ENCODE measurements around the gene NOPCHAP1. TPM values are rescaled to one million over a fixed set of nuclear protein-coding genes. Genes with fewer than 3 reads are reported as not detected.
A peak's percentile ranks its signal among the peaks of the same experiment; 100 is the strongest.
"Not testable (repeated sequence)": the region's sequence is repeated elsewhere in the genome, so short reads cannot be mapped to it uniquely, and the experiment has no call there.

Gene NOPCHAP1
- total RNA-seq, 2 donors from 2014 or later, result 20.4 to 31.8 TPM

DNA sequence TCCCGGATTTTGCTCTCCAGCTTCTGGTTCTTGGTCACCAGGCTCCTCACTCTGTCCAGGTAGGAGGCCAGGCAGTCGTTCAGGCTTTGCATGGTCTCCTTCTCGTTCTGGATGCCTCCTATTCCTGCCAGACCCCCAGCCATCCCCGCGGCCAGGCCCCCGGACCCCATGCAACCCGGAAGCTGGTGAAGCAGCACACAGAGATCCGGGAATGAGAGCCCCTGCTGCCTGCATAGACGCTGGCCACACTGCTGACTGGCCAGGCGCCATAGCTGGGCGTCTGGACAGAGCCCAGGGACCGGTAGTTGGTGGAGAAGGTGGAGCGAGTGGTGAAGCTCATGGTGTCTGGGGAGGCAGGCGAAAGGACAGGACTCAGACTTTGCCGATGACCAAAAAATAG lies 8.4 kb upstream of the NOPCHAP1 start:
- not testable (repeated sequence) for H3K27ac Mint-ChIP-seq; H3K27me3 Mint-ChIP-seq; H3K36me3 Mint-ChIP-seq (ENCODE audit: low read depth); ATAC-seq (replicated peaks); H3K4me1 Mint-ChIP-seq; H3K4me3 Mint-ChIP-seq; H3K9me3 Mint-ChIP-seq

DNA sequence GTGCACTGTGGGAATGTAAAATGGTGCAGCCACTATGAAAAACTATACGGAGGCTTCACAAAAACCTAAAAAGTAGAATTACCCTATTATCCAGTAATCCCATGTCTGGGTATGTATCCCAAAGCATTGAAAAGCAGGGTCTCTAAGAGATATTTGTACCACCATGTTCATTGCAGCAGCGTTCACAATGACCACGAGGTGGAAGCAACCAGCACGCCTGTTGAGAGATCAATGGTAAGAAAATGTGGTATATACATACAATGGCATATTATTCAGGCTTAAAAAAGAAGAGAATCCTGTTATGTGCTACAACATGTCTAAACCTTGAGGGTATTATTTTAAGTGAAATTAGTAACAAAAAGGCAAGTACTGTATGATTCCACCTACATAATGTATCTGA lies 910 bp upstream of the NOPCHAP1 start:
- Mint-ChIP-seq H3K9me3 (no peaks in the 10 kb centered on the region), H3K27me3 (peaks cover 5% of the 10 kb centered on the region), H3K36me3 (ENCODE audit: low read depth) (peaks cover 31% of the 10 kb centered on the region), H3K4me1 (peaks cover 16% of the 10 kb centered on the region), H3K4me3 (peak overlapping the region; percentile 91), H3K27ac (peak overlapping the region; percentile 65)
- ATAC-seq (replicated peaks), result no peak

- no peak for ATAC-seq (replicated peaks)
Measured at GRCh38 chr12:104990950-104991349, 4.8 kb downstream of the NOPCHAP1 start.

DNA sequence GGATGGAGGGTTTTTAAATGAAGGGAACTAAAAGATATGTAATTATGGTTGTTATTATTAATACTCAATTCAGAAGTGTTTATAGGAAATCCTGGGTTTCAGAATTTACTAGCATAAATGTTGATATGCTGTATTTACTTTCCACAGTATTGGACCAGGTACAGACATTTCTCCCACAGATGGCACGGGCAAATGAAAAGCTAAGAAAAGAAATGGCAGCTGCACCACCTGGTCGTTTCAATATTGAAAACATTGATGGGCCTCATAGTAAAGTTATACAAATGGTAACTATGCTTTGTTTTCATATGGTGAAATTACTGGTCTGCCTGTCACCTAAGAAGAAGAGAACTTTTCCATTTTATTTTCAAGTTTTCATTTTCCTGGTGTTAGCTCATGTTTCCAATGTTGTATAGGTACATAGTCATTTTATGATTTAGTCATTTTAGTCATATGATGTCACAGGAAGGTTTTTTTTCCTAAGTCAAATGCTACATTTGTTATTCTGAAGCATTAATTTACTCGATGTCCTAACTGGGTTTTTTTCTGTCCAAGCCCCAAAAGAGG lies 5.5 kb downstream of the NOPCHAP1 start:
- Mint-ChIP-seq H3K27ac (peak overlapping the region; percentile 16), H3K9me3 (no peaks in the 10 kb centered on the region), H3K4me1 (peaks cover 20% of the 10 kb centered on the region), H3K4me3 (no peak overlapping the region), H3K36me3 (ENCODE audit: low read depth) (peaks cover 95% of the 10 kb centered on the region), H3K27me3 (no peaks in the 10 kb centered on the region)
- peak; percentile 66 for ATAC-seq (replicated peaks)

More at GRCh38 chr12:104990950-104991349, 4.8 kb downstream of the NOPCHAP1 start:
- Mint-ChIP-seq H3K4me1 (peaks cover 20% of the 10 kb centered on the region), H3K27me3 (no peaks in the 10 kb centered on the region), H3K9me3 (no peaks in the 10 kb centered on the region), H3K36me3 (ENCODE audit: low read depth) (peaks cover 89% of the 10 kb centered on the region), H3K4me3 (no peak overlapping the region), H3K27ac (peak overlapping the region; percentile 16)

DNA sequence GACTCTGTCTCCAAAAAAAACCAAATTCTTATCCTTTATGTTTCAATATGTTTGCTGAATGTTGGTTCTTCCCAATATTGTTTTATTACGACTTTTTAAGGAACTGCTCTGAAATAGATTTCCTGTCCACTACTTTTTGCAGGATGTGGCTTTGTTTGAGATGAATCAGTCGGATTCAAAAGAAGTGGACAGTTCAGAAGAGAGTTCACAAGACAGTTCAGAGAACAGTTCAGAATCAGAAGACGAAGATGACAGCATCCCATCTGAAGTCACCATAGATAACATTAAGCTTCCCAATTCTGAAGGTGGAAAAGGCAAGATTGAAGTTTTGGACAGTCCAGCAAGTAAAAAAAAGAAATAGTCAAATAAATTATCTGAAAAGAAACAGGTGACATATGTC lies 8.2 kb downstream of the NOPCHAP1 start:
- H3K27ac Mint-ChIP-seq, result no peak overlapping the region
- no peak for ATAC-seq (replicated peaks)
- H3K4me3 Mint-ChIP-seq, result no peak overlapping the region
- no peaks in the 10 kb centered on the region for H3K27me3 Mint-ChIP-seq
- H3K36me3 Mint-ChIP-seq (ENCODE audit: low read depth), result peaks cover 99% of the 10 kb centered on the region
- H3K9me3 Mint-ChIP-seq, result no peaks in the 10 kb centered on the region
- H3K4me1 Mint-ChIP-seq, result peaks cover 10% of the 10 kb centered on the region

DNA sequence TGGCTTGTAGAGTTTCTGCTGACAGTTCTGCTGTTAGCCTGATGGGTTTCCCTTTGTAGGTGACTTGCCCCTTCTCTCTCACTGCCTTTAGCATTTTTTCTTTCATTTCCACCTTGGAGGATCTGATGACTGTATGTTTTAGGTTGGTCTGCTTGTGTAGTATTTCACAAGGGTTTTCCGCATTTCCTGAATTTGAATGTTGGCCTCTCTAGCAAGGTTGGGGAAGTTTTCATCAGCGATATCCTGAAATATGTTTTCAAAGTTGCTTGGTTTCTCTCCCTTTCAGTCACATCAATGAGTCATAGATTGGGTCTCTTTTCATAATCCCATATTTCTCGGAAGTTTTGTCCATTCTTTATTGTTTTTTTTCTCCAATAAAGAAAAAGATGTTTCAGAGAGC lies 11.4 kb downstream of the NOPCHAP1 start:
- Mint-ChIP-seq H3K27ac (no peak overlapping the region), H3K4me1 (peaks cover 4% of the 10 kb centered on the region), H3K9me3 (peaks cover 7% of the 10 kb centered on the region), H3K36me3 (ENCODE audit: low read depth) (peaks cover 99% of the 10 kb centered on the region), H3K27me3 (no peaks in the 10 kb centered on the region), H3K4me3 (no peak overlapping the region)
- ATAC-seq (replicated peaks), result no peak

DNA sequence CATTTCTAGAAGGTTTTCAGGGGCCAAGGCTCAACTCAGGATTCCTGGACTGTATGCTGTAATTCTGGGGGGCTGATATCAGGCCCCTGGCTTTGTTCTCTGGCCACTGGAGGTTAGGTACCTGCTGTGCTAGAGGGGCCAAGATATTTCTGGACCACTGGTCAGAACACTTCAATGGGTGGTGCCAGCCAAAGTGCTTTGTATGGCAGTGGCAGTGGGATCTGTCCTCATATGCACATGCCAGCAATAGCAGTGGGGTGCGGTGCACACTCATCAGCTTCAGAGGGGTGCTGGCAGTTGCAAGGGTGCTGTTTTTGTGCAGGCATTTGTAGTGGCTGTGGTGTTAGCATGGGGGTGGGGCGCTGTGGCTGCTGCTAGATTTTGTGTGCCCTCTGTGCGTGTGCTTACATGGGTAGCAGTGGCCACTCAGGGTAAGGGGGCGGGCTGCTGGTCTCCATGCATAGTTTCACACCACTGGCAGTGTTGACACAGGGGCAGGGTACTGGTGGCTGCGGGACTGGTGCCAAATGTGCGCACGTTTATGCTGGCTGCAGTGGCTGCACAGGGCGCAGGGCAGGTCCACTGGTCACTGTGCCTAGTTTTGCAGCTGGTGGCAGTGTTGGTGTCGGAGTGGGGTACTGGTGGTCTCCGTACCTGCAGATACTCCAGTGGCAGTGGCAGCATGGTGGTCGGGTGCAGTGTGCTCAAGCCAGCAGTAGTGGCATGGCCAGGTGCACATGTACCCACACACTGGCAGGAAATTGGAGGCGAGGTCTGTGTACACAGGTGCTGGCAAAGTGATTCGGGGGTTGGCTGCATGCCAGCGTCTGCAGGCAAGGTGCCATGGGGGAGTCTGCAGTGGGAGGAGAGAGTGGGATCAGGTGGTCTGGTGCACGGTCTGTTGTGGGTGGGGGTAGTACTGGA lies 12.6 kb downstream of the NOPCHAP1 start:
- peaks cover 7% of the 10 kb centered on the region for H3K9me3 Mint-ChIP-seq
- H3K36me3 Mint-ChIP-seq (ENCODE audit: low read depth), result peaks cover 99% of the 10 kb centered on the region
- H3K4me3 Mint-ChIP-seq, result no peak overlapping the region
- no peak overlapping the region for H3K27ac Mint-ChIP-seq
- H3K27me3 Mint-ChIP-seq, result no peaks in the 10 kb centered on the region
- no peaks in the 10 kb centered on the region for H3K4me1 Mint-ChIP-seq
- ATAC-seq (replicated peaks), result no peak

DNA sequence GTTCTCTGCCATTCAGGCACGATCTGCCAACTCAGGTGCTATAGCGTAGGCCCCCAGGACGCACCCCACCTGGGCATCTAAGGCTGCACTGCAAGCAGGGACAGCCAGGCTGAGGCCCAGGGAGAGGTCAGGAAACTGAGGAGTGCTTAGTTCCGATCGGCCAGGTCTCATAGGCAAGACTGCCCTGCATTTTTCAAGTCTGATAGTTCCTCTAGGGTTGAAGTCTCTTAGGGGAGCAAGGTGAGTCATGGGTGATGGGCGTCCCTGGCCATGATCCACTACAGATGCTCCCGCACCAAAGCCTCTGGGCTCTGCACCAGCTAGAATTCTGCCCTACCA lies 13.2 kb downstream of the NOPCHAP1 start:
- Mint-ChIP-seq H3K27ac (no peak overlapping the region), H3K4me3 (no peak overlapping the region), H3K36me3 (ENCODE audit: low read depth) (peaks cover 99% of the 10 kb centered on the region), H3K27me3 (no peaks in the 10 kb centered on the region), H3K4me1 (no peaks in the 10 kb centered on the region), H3K9me3 (peaks cover 7% of the 10 kb centered on the region)
- ATAC-seq (replicated peaks), result no peak

DNA sequence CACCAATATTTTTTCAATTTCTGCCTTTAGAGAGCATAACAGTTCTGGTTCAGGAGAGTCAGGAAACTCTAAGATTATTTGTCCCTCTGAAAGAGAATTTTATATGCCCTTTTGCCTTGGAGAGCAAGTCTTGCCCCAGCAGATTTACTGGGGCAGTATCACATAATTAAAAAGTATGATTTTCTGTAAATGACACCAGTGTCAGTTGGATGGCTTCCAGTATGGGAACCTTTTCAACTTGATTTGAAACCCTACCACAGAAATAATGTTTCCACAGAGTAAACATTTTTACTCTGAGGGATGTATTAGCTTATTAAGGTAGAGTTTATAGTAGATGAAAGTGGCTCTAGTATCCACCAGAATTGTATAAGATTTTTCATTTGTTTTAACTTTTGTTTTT lies 15.4 kb downstream of the NOPCHAP1 start:
- no peak for ATAC-seq (replicated peaks)
- no peaks in the 10 kb centered on the region for H3K27me3 Mint-ChIP-seq
- peaks cover 94% of the 10 kb centered on the region for H3K36me3 Mint-ChIP-seq (ENCODE audit: low read depth)
- no peak overlapping the region for H3K4me3 Mint-ChIP-seq
- peaks cover 7% of the 10 kb centered on the region for H3K9me3 Mint-ChIP-seq
- H3K27ac Mint-ChIP-seq, result no peak overlapping the region
- no peaks in the 10 kb centered on the region for H3K4me1 Mint-ChIP-seq

- Mint-ChIP-seq H3K36me3 (ENCODE audit: low read depth) (peaks cover 56% of the 10 kb centered on the region), H3K9me3 (peaks cover 14% of the 10 kb centered on the region), H3K4me1 (no peaks in the 10 kb centered on the region), H3K27ac (no peak overlapping the region), H3K4me3 (no peak overlapping the region), H3K27me3 (no peaks in the 10 kb centered on the region)
- no peak for ATAC-seq (replicated peaks)
Measured at GRCh38 chr12:105013892-105014291, 27.8 kb downstream of the NOPCHAP1 start.

GRCh38 chr12:105014603-105015002 lies 28.5 kb downstream of the NOPCHAP1 start:
- Mint-ChIP-seq H3K9me3 (peaks cover 14% of the 10 kb centered on the region), H3K27me3 (no peaks in the 10 kb centered on the region), H3K27ac (no peak overlapping the region), H3K4me1 (no peaks in the 10 kb centered on the region), H3K36me3 (ENCODE audit: low read depth) (peaks cover 49% of the 10 kb centered on the region), H3K4me3 (no peak overlapping the region)
- ATAC-seq (replicated peaks), result no peak

DNA sequence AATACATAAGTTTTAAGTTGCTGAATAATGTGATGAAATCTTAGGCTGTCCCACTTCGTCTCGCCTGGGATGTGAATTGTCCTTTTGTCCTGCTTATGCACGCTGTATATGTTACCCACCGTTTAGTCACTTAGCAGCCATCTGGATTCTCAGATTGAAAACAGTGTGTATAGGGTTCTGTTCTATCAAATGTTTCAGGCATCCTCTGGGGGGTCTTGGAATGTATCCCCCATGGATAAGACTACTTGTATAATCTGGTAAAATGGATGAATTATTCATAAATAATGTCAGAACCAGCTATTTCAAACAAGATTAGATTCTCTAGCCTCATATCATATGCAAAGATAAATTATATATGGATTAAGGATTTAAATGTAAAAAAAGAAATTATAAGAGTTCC lies 29.4 kb downstream of the NOPCHAP1 start:
- H3K4me1 Mint-ChIP-seq, result no peaks in the 10 kb centered on the region
- H3K36me3 Mint-ChIP-seq (ENCODE audit: low read depth), result peaks cover 40% of the 10 kb centered on the region
- H3K9me3 Mint-ChIP-seq, result peaks cover 10% of the 10 kb centered on the region
- no peak for ATAC-seq (replicated peaks)
- H3K27ac Mint-ChIP-seq, result no peak overlapping the region
- H3K27me3 Mint-ChIP-seq, result no peaks in the 10 kb centered on the region
- H3K4me3 Mint-ChIP-seq, result no peak overlapping the region

GRCh38 chr12:105018012-105018411 lies 31.9 kb downstream of the NOPCHAP1 start:
- Mint-ChIP-seq H3K4me1 (no peaks in the 10 kb centered on the region), H3K27me3 (no peaks in the 10 kb centered on the region), H3K27ac (no peak overlapping the region), H3K9me3 (no peaks in the 10 kb centered on the region), H3K36me3 (ENCODE audit: low read depth) (peaks cover 15% of the 10 kb centered on the region), H3K4me3 (no peak overlapping the region)
- ATAC-seq (replicated peaks), result peak; percentile 83

DNA sequence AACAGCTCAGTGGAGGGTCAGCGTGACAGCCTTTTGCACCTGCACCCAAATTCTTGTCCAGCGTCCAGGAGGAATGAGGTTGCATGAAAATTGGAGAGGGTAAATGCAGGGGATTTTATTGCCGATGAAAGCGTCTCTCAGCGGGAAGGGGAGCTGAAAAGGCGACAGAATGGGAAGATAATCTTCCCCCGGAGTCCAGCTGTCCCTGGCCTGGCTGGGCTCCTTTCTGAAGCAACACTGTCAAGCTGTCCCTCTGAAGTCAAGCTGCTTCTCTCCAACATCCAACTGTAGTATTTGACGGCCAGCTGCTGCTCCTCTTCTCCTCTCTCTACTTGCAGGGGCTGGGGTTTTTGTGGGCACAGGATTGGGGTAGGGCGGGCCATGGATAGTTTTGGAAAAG lies 32.7 kb downstream of the NOPCHAP1 start:
- Mint-ChIP-seq H3K4me3 (no peak overlapping the region), H3K36me3 (ENCODE audit: low read depth) (peaks cover 13% of the 10 kb centered on the region), H3K27me3 (no peaks in the 10 kb centered on the region), H3K27ac (no peak overlapping the region), H3K4me1 (no peaks in the 10 kb centered on the region), H3K9me3 (no peaks in the 10 kb centered on the region)
- no peak for ATAC-seq (replicated peaks)

- Mint-ChIP-seq H3K27me3 (no peaks in the 10 kb centered on the region), H3K27ac (peak overlapping the region; percentile 2), H3K4me1 (no peaks in the 10 kb centered on the region), H3K36me3 (ENCODE audit: low read depth) (peaks cover 4% of the 10 kb centered on the region), H3K9me3 (no peaks in the 10 kb centered on the region), H3K4me3 (no peak overlapping the region)
- ATAC-seq (replicated peaks), result no peak
Measured at GRCh38 chr12:105020241-105020962, 34.3 kb downstream of the NOPCHAP1 start.

Measured in activated T-helper 17 cell treated with anti-CD3 and anti-CD28 coated beads, Interleukin-2, amount 50 U/mL, for 72 hours (primary cell).